BJ (cell line): ENCODE measurements around the gene HS2ST1. TPM values are rescaled to one million over a fixed set of nuclear protein-coding genes. Genes with fewer than 3 reads are reported as not detected.
A peak's percentile ranks its signal among the peaks of the same experiment; 100 is the strongest.

ENCODE experiments used
- CTCF ChIA-PET: fragments of 350-600 bp; formaldehyde crosslinking; extraction: SDS; loops from one replicate; lab custom pipeline; 2021; ENCODE audit warnings: antibody characterized with exemption, inconsistent platforms; lab: Yijun Ruan, JAX
- POLR2A ChIA-PET: fragments of 300-600 bp; sonication (Branson Sonifier 250); formaldehyde crosslinking; extraction: SDS; loops from one replicate; lab custom pipeline; 2021; ENCODE audit warnings: antibody characterized with exemption; lab: Charles Lee
- DNase-seq: peaks from one replicate; pipeline ENCODE4 v3.0.0-alpha.2; 2011; ENCODE audit warnings: low read depth
- H3K27me3 ChIP-seq: 2 replicates; pipeline ENCODE4 v1.6.0; 2011; ENCODE audit warnings: low read length; ENCODE audit not compliant: control insufficient read depth, insufficient read depth
- H3K36me3 ChIP-seq: 2 replicates; pipeline ENCODE4 v1.5.1; 2011; ENCODE audit warnings: low read length; ENCODE audit not compliant: control insufficient read depth, insufficient read depth
- H3K4me3 ChIP-seq: 2 replicates; pipeline ENCODE4 v1.5.1; 2011; ENCODE audit warnings: low read depth, mild to moderate bottlenecking, control low read depth, low read length
- polyA plus RNA-seq: library from polyadenylated mRNA; depleted of rRNA; stranded (reverse); fragments of >200 nt; gene quantifications from 2 replicates; pipeline ENCODE4 v1.2.3, GENCODE V29; 2011
- TF ChIP-seq, protein P1 (sequence below): IDR thresholded peaks from 2 replicates; pipeline ENCODE4 v1.5.1; 2011; ENCODE audit warnings: low read depth, mild to moderate bottlenecking, control low read depth, inconsistent platforms, low read length, moderate library complexity; ENCODE audit not compliant: insufficient read depth

Gene HS2ST1
- polyA plus RNA-seq, 1 experiment: 5.3 TPM

DNA sequence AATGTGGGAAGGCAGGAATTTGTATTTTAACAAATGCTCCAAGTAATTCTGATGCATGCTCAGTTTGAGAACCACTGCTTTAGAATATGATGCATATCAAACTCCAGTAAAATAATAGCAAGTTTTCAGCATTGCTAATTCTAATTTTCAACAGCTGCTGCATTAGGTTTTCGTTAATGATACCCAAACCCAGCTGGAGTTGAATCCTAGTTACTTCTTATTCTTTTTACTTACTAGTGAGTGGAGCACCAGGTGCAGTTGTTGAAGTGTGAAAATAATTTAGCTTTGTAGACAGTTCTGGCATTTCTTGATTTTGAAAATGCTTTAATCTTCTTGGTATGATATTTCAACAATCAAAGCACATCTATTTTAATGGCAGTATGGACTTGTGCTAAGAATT is 138.5 kb downstream of the HS2ST1 start:
- H3K4me3 ChIP-seq: no peak overlapping the region
- ChIA-PET CTCF (no interaction called here), POLR2A (no interaction called here)
- no peaks in the 10 kb centered on the region for H3K27me3 ChIP-seq
- DNase-seq: no peak
- H3K36me3 ChIP-seq: no peaks in the 10 kb centered on the region
- TF ChIP-seq, protein P1, sequence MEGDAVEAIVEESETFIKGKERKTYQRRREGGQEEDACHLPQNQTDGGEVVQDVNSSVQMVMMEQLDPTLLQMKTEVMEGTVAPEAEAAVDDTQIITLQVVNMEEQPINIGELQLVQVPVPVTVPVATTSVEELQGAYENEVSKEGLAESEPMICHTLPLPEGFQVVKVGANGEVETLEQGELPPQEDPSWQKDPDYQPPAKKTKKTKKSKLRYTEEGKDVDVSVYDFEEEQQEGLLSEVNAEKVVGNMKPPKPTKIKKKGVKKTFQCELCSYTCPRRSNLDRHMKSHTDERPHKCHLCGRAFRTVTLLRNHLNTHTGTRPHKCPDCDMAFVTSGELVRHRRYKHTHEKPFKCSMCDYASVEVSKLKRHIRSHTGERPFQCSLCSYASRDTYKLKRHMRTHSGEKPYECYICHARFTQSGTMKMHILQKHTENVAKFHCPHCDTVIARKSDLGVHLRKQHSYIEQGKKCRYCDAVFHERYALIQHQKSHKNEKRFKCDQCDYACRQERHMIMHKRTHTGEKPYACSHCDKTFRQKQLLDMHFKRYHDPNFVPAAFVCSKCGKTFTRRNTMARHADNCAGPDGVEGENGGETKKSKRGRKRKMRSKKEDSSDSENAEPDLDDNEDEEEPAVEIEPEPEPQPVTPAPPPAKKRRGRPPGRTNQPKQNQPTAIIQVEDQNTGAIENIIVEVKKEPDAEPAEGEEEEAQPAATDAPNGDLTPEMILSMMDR: no peak

DNA sequence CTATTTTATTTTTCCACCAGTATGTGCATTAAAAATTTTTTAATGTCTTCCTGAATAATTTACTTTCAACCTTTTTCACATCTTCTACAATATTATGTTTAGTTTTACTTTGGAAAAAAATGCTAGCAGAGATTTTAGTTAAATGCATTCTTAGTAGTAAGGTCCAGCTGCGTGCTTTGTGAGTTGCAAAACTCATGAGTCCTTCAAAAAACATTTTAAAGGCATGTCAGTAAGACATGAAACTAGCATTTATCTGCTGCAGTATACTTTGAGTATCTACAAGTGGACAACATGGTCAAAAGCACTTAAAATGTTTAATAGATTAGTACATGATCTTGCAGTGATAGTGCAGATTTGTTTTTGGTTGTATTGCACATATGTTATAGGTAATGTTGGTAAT is 139.0 kb downstream of the HS2ST1 start:
- CTCF ChIA-PET: interaction anchor here (0.5 kb wide), 1 partner anchor 69 kb away, joined by 3 read pairs; no protein-coding TSS in a partner anchor
- no peak for DNase-seq
- Histone ChIP-seq H3K27me3 (no peaks in the 10 kb centered on the region), H3K36me3 (no peaks in the 10 kb centered on the region), H3K4me3 (no peak overlapping the region)
- TF ChIP-seq, protein P1: no peak
- POLR2A ChIA-PET: no interaction called here

DNA sequence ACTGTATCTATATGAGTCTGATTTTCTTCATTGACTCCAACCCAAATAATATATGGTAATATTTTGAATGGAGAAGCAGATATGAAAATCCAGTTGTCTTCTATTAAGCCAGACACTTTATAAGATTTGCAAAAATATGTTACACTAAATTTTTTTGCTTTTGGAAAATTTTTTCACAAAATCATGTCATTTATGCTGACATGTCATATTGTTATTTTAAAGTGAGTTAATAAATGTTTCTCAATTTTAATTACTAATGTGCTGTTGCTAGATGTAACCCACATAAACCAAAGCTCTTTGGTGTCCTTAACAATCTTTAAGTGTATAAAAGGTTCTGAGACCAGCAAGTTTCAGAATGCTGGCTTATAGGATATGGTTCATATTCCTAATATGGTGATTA is 142.5 kb downstream of the HS2ST1 start:
- ChIA-PET CTCF (interaction anchor here (1.4 kb wide), 1 partner anchor 12 kb away, joined by 3 read pairs; no protein-coding TSS in a partner anchor), POLR2A (no interaction called here)
- DNase-seq: no peak
- Histone ChIP-seq H3K36me3 (no peaks in the 10 kb centered on the region), H3K27me3 (no peaks in the 10 kb centered on the region), H3K4me3 (no peak overlapping the region)
- TF ChIP-seq, protein P1: no peak

DNA sequence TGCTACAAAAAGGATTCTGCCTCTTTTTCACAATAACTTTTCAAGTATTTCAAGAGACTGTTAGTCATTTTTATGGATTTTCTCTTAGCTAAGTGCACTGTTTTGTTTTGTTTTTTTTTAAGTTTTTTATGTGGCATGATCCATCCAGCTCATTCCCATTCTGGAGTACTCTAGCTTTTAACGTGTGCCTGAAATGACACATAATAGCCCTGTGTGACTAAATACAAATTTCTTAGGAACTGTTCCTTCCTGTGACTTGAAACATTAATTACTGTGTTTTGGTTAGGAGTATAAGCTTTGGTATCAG is 143.9 kb downstream of the HS2ST1 start:
- H3K27me3 ChIP-seq: no peaks in the 10 kb centered on the region
- TF ChIP-seq, protein P1: no peak
- no peak overlapping the region; the same call in 1 of the 2 replicates for H3K4me3 ChIP-seq
- no peaks in the 10 kb centered on the region for H3K36me3 ChIP-seq
- peak; percentile 40 for DNase-seq
- ChIA-PET CTCF (interaction anchor here (1.4 kb wide), 1 partner anchor 14 kb away, joined by 3 read pairs; no protein-coding TSS in a partner anchor), POLR2A (no interaction called here)

DNA sequence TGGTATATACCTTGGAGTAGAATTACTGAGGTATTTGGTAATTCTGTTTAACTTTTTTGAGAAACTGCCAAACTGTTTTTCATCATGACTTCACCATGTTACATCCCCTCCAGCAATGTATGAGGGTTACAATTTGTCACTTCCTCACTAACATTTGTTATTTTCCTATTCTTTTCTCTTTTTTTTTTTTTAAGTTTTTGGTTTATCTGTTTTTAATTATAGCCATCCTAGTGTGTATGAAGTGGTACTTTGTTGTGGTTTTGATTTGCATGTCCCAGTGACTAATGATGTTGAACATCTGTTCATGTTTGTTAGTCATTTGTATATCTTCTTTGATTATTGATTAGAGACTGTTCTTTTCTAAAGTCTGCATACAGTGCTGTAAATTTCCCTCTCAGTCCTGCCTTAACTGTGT is 147.3 kb downstream of the HS2ST1 start:
- CTCF ChIA-PET: no interaction called here

More for the DNA sequence above, 147.3 kb downstream of the HS2ST1 start:
- POLR2A ChIA-PET: no interaction called here
- no peaks in the 10 kb centered on the region for H3K36me3 ChIP-seq
- no peaks in the 10 kb centered on the region for H3K27me3 ChIP-seq
- TF ChIP-seq, protein P1: no peak
- no peak overlapping the region for H3K4me3 ChIP-seq
- DNase-seq: no peak
